ENCODE measurements around the gene PLEKHA6.
A peak's percentile ranks its signal among the peaks of the same experiment; 100 is the strongest.

The PLEKHA6 gene, protein sequence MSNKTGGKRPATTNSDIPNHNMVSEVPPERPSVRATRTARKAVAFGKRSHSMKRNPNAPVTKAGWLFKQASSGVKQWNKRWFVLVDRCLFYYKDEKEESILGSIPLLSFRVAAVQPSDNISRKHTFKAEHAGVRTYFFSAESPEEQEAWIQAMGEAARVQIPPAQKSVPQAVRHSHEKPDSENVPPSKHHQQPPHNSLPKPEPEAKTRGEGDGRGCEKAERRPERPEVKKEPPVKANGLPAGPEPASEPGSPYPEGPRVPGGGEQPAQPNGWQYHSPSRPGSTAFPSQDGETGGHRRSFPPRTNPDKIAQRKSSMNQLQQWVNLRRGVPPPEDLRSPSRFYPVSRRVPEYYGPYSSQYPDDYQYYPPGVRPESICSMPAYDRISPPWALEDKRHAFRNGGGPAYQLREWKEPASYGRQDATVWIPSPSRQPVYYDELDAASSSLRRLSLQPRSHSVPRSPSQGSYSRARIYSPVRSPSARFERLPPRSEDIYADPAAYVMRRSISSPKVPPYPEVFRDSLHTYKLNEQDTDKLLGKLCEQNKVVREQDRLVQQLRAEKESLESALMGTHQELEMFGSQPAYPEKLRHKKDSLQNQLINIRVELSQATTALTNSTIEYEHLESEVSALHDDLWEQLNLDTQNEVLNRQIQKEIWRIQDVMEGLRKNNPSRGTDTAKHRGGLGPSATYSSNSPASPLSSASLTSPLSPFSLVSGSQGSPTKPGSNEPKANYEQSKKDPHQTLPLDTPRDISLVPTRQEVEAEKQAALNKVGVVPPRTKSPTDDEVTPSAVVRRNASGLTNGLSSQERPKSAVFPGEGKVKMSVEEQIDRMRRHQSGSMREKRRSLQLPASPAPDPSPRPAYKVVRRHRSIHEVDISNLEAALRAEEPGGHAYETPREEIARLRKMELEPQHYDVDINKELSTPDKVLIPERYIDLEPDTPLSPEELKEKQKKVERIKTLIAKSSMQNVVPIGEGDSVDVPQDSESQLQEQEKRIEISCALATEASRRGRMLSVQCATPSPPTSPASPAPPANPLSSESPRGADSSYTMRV

DNA sequence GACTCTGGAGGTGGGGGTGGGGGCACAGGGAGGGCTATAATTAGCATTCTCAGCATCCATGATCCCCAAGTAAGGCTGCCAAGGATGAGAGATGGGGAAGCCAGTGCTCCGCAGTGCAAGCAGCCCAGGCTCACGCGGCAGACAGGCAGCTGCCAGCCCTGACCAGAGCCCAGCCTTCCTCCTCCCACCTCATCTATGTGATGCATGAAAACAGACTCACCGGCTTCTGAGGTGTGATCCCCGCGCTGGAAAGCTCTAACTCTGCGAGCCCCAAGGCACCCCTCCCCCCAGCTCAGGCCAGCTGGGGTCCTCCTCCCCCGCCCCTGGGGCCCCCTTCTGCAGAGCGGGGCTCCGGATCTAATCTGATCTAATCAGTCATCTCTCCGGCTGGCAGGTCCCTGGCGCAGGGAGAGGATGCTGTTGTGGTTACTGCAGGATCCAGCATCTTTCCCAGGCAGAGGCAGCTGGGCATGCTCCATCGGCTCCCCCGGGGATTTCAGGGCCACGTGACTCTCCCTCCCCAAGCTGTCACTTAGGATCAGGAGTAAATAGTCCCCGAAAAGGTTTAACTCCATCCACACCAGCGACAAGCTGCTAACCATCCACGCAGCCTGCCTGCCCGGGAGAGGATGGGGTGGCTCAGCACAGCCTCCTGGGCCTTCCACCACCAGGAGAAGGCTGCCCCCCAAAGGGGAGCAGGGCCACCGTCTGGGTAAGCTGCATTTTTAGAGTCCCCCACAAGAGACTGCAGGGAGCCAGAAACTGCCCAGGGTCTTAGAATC is at the start of gene PLEKHA6:
Gene PLEKHA6 (minus strand): TSS at position 456 of the 782 bp plus-strand sequence. CDS start 86,202 bp downstream, outside the sequence.
- DNase-seq: no peak

DNA sequence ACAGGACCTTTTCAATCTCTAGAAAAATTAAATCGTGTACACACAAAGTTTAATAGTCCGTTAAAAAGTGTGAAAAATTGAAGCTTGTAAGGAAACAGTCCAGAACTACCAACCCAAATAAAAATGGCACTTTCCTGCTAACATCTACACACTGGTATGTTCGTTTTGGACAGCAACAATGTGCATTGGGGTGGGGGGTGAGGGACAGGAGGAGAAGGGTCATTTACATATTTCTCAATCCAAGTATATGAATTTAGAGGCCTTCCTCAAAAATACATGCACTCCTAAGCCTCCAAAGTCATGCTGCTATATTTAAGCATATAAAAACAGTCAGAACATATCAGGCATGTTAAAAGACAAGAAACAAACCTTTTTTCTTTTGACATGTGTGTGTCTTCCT is 49.4 kb upstream of the PLEKHA6 start:
- DNase-seq: no peak

DNA sequence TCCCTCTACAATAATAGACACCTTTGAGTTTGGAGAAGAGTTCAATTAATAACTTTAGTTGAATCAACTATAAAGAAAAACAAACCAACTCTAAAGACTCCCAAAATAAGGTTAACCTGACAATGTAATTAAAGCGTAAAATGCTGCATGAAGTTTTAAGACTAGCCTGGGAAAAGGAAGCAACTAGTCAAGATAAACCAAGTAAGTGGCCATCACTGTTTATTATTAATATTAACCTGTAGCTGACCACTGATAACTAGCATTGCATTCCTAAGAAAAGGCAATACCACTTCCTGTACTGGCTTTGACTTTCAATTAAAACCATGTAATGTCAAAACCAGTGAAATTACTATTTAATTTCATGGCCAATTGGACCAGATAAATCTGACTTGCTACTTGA is 48.9 kb upstream of the PLEKHA6 start:
- DNase-seq: no peak

DNA sequence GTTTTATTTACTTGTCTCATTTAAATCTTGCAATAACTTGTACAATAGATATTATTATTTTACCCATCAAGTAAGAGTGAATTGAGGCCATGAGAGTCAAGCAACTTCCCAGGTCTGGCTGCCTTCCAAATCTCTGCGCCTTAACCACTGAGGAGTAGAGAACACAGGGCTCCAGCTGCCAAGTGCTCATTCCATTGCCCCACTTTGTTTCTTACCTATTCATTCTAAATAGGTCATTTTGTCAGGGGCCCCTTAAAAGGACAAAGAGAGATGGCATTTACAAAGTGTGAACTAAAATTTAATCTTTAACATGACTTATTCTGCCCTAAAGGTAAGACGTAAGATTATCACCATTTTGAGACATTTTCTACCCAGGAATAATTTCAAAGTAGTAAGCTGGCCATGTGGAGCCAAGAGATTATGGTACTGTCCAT is 48.4 kb upstream of the PLEKHA6 start:
- no peak for DNase-seq

DNA sequence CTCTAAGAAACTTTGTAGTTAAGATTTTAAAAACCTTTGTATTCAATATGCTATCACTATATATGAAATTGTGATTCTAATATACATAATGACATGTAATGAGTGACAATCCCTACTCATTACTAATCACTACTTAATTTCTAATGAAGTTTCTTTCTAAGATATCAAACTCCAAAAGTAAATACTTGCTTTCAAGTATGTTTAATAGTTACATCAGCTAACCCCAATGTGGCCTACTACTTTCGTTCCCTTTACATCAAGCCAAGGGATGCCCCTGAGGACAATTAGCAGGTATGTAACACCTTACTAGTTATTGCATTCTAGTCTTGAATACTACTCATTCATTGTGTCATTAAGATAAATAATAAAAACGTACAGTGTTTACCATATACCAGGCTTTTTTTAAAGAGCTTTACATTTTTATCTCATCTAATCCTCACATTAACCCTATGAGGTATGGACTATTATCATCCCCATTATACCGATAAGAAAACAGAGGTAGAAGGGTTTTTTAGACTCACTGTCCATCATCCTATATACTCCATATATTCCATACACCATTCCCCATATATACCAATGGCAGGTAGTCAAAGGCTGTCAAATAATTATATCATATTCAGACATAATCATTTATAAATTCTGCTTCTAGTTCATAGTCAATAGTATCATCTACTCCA is 47.7 kb upstream of the PLEKHA6 start:
- no peak for DNase-seq

DNA sequence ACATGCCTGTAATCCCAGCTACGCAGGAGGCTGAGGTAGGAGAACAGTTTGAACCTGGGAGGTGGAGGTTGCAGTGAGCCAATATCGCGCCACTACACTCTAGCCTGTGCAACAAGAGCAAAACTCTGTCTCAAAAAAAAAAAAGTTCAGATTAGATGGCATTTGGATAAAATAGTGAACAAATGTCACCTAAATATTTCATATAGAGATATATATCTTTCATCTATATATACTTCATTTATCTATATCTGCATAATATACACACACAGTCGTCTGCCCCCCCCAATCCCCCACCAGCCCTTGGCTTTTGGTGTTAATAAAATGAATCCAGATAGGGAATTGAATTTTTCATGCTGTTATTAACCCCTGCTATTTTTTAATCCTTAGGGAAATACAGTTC is 46.9 kb upstream of the PLEKHA6 start:
- no peak for DNase-seq

DNA sequence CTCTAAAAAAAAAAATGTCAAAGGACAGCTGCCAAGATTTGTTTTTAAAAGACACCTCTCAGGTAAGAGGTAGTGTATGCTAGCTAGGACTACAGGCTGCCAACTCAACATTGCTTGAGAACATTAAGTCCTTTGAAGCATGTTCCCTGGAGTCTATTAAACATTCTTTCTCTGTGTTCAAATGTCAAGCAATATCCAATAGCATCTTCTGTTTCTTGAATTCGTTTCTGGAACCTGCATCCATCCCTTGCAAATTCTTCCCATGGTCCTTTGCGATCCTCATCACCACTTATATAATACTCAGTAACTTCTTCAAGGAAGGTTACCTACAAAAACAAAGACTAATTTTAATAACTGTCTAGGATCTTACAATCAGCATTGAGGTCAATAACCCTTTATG is 46.3 kb upstream of the PLEKHA6 start:
- no peak for DNase-seq

DNA sequence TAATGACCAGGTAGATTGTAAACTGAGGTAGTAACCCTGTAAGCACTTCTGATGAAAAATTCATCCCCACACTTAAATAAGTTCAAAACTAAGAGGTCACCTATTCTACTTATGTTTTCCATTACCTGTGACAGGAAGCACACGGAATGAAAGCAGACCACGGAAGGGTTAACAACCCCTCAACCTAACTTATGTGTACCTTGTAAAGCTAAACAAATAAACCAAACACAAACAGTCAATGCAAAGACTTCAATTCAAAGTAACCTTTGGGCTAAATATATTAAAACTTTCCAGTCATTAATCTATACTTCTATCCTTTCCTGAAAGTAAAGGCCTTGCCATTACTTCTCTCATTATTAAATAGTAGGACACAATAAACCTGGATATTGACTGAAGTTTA is 44.9 kb upstream of the PLEKHA6 start:
- DNase-seq: no peak

DNA sequence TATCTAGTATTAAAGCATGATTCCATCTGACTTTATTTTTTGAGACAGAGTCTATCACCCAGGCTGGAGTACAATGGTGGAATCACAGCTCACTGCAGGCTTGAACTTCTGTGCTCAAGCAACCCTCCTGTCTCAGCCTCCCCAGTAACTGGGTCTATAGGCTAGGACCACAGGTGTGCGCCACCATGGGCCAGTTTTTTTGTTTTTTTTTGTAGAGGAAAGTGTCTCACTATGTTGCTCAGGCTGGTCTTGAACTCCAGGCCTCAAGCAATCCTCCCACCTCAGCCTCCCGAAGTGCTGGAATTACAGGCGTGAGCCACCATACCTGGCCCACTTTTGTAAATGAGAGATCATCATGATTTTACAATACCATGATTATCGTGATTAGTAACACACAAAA is 42.7 kb upstream of the PLEKHA6 start:
- DNase-seq: no peak

DNA sequence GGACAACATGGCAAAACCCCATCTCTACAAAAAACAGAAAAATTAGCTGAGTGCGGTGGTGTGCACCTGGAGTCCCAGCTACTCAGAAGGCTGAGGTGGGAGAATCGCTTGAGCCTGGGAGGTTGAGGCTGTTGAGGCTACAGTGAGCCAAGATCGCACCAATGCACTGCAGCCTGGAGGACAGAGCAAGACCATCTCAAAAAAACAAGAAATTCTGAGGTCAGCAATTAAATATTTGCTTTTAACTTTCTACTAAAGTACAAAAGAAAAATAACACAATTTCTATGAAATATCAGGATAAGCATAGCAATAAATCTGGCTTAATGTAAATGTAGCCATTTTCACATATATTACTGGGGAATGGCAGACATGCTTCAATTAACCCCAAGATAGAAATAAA is 42.0 kb upstream of the PLEKHA6 start:
- no peak for DNase-seq

DNA sequence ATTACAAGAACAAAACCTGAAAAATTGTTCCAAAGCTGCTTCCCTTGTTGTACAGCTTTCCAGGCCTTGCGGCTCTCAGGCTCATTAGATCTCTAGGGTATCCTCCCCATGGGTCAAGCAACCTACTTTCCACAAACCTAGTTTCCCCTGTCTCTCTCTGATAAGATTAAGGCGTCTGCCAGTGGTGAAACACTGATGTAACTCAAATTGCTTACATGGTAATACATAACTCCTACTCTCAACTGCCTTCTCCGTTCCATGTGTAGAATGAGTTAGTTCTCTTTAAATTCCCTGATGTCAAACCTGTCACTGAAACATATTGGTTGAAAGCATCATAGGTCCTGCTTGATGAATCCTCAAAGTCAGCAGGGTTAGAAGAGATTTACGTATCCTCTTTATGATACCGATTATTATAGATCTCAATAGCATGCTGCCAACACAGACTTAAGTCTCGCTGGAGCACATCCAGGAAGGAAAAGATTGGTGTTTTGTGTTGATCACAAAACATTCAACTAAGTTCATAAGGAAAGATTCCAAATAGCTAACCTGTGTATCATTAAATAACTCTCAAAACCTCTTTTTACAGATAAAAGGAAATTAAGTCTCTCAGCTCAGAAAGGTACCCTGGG is 41.3 kb upstream of the PLEKHA6 start:
- no peak for DNase-seq

DNA sequence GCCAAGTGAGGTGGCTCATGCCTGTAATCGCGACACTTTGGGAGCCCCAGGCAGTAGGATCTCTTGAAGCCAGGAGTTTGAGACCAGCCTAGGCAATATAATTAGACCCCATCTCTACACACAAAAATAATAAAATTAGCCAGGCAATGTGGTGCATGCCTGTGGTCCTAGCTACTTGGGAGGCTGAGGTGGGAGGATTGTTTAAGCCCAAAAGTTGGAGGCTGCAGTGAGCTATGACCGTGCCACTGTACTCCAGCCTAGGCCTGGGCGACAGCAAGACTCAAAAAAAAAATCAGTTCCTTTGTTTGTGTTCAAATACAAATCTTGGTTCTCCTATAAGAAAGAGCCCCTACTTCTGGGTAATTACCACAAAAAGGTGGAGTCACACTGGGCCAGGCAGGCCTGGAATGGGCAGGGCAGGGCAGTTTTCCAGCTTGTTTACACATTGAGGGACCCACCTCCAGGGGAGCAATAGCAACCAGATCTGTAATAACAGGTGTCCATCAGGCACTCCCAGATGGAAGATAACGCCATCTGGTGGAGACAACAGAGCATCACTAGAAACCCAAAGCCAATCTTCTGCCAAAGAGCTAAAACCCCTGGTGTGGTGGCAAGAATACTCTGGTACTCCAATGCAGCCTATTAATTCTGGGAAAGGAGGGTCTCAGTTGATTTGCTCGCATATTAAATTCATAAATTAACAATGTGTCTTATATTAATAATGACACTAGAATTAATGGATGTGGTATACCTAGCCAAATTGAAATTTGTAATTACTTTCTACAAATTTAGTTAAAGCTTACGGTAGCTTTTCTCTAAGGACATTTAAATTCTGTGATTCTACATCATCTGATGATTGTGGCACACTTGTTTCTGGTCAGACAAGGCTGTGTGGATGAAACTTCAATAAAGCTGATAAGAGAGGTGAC is 38.7 kb upstream of the PLEKHA6 start:
- peak; percentile 41 for DNase-seq

DNA sequence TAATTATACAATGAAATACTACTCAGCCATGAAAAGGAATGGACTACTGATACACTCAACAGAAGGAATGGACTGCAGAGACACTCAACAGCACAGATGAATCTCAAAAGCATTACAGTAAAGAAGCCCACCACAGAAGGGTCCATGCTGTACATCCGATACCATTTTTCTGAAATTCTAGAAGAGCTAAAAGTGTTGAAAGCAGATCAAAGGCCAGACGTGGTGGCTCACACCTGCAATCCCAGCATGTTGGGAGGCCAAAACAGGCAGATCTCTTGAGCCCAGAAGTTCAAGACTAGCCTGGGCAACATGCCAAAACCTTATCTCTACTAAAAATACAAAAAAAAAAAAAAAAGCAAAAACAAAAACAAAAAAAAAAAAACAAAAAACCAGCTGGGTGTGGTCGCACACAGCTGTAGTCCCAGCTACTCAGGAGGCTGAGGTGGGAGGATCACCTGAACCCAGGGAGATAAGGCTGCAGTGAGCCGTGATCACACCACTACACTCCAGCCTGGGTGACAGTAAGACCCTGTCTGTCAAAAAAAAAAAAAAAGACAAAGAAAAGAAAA is 36.4 kb upstream of the PLEKHA6 start:
- DNase-seq: no peak

DNA sequence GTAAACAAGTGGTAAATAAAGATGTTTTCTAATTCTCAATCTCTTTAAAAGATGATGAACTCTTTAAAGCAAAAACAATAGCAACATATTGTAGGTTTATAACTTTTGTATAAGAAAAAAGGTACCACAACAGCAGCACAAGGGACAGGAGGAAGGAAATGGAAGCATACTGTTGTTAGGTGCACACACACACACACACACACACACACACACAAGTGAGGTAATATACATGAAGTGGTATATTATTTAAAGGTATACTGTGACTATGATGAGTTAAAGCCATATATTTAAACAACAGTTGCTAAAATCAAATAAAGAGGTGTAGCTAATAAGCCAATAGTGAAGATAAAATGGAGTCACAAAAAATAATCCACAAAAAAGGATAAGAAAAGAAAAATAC is 31.9 kb upstream of the PLEKHA6 start:
- no peak for DNase-seq

DNA sequence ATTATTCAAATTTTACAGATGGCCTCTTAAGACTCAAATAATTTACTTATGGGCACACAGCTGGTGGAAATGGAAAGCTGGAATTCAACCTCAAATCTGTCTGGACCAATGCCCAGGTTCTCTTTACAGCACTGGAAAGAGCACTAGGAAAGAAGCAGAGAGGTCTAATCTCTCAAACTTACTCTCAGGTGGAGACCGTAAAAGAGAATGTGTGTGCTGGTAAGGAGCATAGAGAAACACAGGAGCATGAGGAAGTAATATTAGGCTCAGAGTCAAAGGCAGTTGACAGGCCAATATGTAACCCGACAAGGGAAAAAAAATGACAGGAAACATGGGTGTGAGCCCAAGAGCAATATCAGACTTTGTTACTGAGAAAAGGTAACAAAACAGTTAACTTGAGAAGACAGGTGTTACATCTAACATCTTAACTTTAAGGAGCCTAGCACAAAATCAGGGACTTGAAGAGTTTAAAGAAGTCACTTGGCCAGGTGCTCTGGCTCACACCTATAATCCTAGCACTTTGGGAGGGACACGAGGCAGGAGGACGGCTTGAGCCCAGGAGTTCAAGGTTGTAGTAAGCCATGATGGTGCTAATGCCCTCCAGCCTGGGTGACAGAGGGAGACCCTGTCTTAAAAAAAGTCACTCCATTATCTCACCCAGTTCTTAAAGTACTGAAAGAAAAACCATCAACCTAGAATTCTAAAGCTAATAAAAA is 31.2 kb upstream of the PLEKHA6 start:
- no peak for DNase-seq

DNA sequence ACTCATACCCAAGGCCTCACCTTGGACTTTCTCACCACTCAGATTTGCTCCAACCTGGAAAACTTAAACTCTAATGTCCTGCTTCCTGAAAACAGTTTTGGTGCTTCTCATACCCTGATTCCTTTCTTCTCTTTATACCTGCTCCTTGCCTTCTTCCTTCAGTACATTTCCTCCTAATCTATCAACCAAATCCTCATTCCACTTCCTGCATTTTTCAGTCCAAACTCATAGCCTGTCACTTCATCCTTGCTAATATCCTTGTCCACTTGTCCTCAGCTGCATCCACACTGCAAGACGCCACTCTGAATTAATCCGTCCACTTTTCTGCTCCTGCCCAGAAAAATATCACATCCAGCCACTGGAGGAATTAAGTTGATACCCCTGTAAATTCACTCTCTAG is 26.0 kb upstream of the PLEKHA6 start:
- no peak for DNase-seq

DNA sequence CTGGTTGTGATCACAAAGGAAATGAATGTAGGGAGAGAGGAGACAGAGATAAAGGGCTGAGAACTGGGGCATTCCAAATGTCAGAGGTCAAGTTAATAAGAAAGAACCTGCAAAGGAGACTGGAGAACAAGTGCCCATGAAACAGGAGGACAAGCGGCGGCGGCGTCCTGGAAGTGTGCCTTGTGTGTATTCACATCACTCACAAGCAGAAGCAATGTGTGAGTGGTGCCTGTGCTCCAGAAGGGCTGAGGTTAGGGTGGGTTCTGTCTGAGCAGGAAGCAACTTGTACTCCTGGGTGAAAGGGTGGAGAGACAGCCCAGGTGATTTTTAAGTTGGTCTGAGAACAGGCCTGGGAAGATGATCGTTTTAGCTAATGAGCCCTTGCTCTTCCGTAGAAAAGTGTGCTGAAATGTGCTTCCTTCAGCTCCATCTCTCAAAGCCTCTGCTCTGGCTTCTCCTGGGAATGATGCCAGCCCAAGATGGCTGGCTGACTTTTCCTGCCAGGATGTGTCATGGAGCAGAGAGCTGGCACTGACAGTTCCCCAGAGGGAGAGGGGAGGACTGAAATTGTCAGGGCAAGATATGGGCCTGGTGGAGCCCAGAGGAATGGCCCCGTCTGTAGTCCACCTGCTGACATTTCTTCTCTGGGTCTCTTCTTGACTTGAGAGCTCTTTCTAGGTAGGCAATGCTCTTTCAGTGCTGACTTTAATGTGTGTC is 25.1 kb upstream of the PLEKHA6 start:
- no peak for DNase-seq

DNA sequence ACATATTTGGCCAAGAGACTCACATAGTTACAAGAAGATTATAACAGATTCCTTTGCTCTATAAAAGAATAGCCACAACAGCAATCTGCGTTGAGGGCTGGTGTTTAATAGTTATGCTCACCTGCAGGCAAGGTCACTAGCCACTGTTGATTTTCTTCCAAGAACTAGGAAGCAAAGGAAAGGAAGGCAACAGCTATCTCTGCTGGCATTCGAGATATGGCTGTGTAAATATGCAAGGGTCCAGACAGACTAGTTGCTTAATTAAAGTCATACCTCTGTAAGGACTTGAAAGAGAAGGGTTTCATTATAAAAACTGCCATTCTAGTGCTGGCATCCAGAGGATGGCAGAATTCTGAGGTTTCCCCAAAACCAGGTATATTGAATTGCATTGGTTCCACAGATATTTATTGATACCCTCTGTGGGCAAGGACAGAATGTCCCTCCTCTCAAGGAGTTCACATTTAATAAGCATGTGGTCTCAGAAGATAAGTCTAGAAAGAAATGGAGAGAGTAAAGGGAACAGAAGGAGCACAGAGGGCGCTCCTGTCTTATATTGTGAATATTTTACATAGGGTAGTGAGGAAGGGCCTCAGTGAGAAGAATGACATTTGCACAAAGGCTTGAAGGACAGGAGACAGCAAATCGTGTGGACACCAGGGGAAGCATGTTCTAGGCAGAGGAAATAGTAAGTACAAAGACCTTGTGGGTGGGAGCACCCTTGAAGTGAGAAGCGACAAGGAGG is 23.6 kb upstream of the PLEKHA6 start:
- no peak for DNase-seq

Data from activated naive CD4-positive, alpha-beta T cell treated with anti-CD3 and anti-CD28 coated beads, Interleukin-2, amount 50 U/mL, for 16 hours (primary cell).